T-helper 2 cell (primary cell): ENCODE results near the gene NIF3L1.
A peak's percentile ranks its signal among the peaks of the same experiment; 100 is the strongest.
"Not testable (repeated sequence)": the region's sequence is repeated elsewhere in the genome, so short reads cannot be mapped to it uniquely, and the experiment has no call there.

Source experiments
- DNase-seq, 5 experiments: peaks; one replicate each; pipeline versions ENCODE4 v3.0.0 to v3.0.0-alpha.2; 2012 to 2022

NIF3L1 gene

DNA sequence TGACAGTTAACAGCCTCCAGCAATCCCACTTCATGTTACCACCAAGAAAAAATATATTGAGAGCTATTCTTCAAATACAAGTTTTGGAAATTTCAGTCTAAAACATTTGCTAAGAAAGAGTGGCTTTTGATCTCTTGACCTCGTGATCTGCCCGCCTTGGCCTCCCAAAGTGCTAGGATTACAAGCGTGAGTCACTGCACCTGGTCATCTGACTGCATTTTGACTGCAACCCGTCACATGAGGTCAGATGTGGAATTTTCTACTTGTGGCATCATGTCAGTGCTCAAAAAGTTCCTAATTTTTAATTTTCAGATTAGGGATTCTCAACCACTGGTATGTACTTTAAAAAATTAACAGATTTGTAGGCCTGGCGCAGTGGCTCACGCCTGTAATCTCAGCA is 15.6 kb upstream of the NIF3L1 start:
- DNase-seq: no peak

DNA sequence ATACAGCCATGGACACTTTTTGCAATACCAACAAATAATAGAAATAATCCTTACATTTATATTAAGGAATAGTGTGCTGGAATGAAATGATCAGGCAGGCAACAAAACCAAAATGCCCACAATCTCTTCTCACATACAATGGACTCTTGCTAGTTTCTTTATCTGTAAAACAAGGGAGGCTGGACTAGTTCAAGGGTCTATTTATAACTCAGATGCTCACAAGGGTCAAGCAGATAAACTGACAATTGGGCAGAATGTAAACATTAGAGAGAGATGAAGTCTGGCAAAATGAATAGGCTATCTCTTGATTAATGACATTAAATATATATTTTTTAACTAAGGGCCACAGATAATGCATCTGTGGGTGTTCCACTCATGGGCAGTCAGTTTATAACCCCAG is 11.7 kb upstream of the NIF3L1 start:
- no peak for DNase-seq

DNA sequence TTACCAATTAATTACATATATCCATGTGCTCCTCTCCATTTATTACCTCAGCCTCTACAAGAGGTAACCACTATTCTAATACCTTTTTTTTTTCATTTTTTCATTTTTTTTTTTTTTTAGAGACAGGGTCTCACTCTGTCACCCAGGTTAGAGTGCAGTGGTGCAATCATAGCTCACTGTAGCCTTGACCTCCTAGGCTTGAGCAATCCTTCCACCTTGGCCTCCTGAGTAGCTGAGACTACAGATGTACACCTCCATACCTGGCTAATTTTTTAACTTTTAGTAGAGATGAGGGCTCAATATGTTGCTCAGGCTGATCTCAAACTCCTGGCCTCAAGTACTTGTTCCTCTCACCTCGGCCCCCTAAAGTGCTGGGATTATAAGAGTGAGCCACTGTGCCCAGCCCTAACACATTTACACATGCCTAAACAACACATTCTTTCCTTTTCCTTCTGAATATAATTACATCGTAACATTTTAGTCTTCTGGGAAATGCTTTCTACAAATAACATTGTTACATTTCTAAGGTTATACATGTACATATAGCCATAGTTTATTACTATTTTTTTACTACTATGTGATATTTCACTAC is 10.8 kb upstream of the NIF3L1 start:
- no peak for DNase-seq

DNA sequence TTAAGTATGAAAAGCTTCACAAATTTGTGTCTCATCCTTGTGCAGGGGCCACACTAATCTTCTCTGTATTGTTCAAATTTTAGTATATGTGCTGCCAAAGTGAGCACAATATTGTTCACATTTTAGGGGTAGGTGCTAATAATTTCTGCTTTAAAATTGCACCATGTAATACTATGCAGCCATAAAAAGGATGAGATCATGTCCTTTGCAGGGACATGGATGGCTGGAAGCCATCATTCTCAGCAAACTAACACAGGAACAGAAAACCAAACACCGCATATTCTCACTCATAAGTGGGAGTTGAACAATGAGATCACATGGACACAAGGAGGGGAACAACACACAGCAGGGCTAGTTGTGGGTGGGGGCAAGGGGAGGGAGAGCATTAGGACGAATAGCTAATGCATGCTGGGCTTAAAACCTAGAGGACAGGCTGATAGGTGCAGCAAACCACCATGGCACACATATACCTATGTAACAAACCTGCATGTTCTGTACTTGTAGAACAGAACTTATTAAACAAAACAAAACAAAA is 7.4 kb upstream of the NIF3L1 start:
- not testable (repeated sequence) for DNase-seq

DNA sequence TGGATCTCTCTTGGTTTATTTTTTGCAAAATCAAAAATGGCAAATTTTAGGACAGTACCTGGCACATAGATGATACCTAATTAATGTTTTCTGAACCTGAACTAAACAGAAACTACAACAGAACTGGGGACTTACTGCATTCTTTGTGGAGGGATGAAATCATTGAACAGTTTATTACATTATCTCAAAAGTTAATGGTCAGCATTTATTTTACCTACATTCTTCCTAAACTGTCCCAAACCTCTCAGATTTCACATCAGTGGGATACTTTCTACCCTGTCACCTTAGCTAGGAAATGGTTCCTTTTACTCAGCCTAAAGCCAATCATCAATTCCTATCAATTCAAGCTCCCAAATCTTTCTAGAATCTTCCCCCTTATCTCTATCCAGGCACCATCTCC is 10.3 kb downstream of the NIF3L1 start:
- no peak for DNase-seq

DNA sequence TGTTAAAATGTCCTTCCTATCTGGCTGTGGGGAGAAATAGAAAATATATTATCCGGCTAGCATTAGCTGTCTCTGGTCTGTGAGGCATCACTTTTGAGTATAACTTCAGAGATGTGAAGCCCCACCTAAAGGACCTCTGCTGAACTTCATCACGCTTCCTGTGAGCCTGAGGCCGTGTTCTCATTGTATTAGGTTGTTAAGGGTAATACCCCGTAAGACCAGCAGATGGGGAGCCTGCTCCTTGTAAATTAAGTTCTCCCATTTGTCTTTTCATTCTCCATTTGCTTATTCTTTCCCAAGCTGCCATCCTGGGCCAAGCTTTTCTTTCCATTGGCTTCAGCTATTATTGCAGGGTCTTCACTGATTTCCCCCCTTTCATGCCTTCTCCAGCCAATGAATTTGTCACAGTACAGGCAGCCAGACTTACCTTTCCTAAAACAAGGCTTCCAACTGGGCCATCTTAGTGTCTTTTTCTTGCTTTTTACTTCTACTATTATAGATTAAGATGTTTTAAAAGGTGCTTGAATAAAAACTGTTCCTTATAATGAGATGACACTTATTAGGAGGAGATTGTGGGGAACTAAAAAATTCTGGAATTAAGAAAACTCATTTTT is 12.4 kb downstream of the NIF3L1 start:
- peak in 4 of 5 experiments; percentile 50 to 90 (median 62) for DNase-seq

DNA sequence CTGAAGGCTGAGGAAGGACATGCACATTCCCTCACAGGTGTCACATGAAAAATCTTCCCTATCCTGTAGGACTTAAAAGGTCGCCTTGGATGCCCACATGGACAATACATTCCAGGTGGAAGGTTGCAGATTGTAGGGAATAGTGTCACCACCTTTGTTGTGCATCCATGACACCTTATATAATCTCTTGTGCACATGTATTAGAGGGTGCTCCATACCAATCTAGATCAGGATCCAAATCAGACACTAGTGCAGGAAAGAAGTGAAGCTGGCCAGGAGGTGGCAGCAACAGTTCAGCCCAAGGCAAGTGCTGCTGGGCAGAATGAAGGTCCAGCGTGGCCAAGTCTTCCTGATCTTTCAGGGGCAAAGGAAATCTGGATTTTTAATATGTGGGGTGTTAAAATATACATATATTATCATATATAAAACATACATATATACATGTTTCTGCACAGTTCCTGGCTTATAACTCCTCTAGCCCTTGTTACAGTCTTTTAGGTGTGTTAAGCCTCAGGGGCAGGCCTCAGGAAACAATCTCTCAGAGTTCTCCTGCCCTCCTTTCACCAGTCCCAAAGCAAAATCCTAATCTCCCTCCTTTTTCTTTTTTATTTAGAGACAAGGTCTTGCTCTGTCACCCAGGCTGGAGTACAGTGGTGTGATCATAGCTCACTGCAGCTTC is 16.6 kb downstream of the NIF3L1 start:
- DNase-seq: peak in 3 of 5 experiments; percentile 10 to 62 (median 27)

DNA sequence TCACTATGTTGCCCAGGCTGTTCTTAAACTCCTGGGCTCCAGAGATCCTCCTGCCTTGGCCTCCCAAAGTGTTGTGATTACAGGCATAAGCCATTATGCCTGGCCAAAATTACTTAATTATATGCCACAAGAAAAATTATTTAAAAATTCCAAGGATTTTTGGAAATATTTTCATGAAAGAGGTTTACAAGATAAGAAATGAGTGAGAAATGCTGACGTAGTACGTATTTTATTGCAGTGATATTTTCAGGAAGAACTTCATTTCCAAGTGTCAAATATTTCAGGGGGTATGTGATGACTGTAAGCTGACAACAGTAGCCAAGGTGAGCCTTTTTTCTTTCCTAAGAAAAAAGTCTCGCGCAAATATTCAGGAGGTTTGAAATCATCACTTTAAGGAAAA is 20.8 kb downstream of the NIF3L1 start:
- DNase-seq: no peak

DNA sequence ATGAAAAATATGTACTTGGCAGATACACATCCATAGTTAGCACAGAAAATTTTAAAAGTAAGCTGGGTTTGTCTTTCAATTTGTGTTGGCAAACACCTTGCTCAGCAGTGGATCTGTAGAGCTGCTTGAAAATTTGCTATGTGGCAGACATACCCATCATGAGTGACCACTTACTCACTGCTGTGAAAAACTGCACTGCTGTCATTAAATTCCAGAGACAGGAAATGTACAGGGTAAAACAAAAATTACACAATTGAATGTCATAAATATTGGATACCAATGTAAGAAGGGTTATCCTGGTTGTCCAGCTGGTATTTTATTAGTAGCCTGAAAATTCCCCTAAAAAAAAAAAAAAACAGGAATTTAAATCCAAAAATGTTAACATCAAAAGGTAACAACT is 24.5 kb downstream of the NIF3L1 start:
- DNase-seq: no peak

DNA sequence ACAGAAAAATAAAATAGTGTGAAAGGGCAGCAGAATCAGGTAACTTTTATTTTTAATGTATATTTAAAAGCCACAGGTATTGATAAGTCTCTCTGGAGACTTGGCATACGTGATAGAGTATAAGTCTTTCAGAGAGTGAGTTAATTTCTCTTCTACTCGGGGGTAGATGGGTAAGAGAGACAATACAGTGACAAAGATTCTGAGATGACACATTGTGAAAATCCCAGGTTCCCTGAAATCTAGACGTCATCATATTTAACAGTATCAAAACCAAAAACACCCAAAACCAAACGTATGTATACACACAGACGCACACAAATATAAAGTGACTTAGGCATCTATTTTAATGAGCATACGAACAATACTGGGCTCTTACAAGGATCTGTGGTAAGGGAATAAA is 33.3 kb downstream of the NIF3L1 start:
- DNase-seq: peak in 1 of 5 experiments; percentile 76

DNA sequence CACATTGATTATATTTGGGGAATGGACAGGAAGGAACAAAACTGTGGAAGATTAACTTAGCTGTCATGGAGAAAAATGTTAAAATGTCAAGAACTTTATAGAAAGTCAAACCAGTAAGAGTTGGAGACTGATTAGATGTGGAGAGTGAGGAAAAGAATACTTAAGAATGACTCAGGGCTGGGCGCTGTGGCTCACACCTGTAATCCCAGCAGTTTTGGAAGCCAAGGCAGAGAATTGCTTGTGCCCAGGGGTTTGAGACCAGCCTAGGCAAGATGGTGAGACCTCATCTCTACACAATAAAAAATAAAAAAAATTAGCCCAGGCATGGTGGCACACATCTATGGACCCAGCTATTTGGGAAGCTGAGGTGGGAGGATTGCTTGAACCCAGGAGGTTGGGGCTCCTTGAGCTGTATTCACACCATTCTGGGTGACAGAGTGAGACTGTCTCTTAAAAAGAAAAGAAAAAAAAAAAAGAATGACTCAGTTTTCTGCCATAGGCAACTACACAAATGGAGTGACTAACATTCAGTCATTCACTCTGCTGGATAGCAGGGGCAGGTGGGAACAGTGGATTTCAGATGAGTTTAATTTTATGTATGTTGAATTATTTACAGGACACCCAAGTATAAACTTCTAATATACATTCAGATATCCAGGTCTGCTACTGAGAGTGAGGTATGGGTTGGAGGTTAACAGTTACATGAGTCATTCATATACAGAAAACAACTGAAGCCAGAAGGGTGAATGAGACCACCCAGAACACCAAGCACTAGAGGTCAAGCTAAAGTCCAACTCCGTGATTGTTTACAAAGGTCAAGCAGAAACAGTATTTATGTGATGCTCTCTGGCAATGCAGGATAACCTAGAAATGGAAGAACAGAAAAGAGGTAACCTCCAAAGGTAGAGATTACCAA is 40.4 kb downstream of the NIF3L1 start:
- DNase-seq: no peak

DNA sequence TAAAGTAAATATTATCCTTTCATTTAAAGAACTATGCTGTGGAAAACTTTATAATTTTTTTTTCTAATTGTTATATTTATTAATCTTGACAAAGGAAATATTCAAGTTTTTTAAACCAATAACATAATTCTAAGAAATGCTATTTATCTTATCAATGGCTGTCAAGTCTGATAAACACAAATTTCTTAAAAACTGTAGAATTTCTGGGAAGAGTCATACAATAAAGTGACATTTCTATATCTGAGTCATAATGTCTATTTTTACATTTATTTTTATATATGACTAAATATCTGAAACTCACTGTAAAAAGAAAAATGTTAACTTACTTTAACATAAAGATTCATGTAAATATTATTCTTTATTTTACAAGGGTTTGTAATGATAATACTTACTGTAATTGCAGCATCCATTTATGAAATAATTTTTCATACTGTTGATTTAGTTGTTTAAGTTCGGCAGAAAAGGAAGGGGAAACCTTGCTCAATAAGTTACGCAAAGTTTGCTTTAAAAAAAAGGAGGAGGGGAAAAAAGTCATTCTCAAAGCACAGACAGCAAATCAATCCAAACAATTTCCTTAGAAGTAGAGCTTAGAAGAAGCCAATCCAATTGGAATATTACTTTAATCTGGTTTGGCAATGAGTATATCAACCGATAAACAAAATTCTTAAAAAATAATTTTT is 41.9 kb downstream of the NIF3L1 start:
- DNase-seq: no peak

DNA sequence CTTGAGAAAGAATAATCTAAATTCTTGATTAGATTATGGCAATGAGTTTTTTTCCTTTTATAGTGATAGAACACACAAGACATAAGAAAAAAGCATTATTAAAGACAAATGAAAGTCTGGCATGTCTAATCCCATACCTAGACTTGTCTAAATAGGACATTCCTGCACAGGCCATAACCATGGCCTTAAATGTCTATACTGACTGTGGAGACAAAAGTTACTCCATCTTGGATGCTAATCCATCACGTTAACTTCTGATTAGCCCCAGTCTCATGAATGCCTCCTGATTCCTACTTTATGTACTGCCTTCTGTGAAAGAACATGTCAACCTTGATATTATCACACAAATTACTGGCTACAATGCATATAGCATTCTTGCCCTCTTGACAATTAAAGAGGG is 50.7 kb downstream of the NIF3L1 start:
- no peak for DNase-seq

DNA sequence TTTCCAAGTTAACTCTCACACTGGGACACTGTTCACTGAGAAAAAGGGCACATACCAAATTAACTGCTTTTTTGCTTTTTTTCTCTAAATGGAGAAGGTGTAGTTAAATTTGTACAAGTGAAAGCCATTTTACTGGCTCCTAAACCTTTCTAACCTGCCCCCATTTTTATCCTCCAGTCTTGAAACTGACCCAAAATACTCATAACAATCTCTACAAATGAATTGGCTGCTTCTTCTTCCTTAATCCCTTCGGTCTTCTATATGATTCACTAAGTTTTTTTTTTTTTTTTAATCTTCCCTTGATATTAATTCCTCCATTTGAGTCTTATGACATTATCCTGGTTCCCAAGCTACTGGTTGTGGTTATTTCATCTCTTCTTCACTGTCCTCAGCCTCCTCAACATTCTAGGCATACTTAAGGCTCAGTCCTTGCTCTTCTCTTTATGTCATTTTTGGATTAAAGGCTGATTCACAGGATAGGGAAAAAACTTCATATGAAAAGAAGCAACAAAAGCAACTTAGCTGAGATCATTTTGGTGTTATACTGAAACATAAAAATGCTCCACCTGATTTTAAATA is 54.4 kb downstream of the NIF3L1 start:
- DNase-seq: peak in 1 of 5 experiments; percentile 29

DNA sequence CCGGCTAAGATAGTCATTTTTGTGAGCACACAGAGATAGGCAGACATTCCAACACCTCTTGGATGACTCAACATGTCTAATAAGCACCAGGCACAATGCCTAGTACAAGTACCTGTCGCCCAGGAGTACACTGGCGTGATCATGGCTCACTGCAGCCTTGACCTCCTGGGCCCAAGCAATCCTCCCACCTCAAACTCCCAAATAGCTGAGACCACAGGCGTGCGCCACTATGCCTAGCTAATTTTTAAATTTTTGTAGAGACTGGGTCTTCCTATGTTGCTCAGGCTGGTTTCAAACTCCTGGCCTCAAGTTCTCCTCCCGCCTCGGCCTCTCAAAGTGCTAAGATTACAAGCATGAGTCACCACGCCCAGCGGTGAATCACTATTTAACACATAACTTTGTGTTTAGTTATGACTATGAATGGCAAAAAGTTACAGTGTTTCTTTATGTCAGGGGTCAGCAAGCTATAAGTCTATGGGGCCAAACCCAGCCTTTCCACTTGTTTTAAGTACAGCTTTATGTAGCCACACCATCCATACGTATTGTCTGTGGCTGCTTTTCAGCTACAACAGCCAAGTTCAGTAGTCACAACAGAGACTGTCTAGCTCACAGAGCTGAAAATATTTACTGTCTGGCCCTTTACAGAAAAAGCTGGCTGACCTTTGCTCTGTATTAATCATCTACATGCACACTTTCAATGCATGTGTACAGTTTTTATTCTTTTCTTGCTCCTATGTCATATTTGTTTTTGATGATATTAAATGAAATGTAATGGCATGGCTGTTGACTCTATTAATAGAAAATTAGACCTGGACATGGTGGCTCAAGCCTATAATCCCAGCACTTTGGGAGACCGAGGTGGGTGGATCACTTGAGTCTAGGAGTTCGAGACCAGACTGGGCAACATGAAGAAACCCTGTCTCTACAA is 55.6 kb downstream of the NIF3L1 start:
- peak in 2 of 5 experiments; percentile 44 to 60 for DNase-seq

DNA sequence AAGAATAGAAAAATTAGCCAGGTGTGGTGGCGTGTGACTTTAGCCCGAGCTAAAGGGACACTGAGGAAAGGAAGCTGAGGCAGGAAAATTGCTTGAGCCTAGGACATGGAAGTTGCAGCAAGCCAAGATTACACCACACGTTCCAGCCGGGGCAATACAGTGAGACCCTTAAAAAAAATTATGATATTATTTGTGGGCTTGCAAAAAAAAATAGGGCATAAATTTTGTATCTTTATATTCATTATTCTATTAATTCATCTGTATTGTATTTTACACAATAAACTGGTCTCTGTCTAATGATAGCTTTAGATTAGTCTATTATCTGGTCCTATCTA is 56.2 kb downstream of the NIF3L1 start:
- DNase-seq: no peak

DNA sequence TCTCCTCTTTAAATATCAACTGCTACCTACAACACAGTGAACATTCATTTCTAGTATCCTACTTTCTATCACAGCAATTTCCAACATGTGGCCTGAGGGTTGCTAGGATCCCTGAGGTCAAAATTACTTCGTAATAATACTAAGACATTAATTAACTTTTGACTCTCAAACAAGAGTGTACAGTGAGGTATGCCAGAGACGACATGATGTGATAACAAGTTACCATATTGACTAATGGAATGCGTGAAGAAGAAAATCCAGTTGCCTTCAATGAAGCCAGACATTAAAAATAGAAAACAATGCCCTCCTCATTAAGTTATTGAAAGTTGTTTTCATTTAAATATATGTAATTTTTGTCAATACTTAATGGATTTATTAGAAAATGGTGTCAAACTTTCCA is 61.2 kb downstream of the NIF3L1 start:
- no peak for DNase-seq
